ENCODE data around the gene IMPDH2.
A peak's percentile ranks its signal among the peaks of the same experiment; 100 is the strongest.

Gene IMPDH2

DNA sequence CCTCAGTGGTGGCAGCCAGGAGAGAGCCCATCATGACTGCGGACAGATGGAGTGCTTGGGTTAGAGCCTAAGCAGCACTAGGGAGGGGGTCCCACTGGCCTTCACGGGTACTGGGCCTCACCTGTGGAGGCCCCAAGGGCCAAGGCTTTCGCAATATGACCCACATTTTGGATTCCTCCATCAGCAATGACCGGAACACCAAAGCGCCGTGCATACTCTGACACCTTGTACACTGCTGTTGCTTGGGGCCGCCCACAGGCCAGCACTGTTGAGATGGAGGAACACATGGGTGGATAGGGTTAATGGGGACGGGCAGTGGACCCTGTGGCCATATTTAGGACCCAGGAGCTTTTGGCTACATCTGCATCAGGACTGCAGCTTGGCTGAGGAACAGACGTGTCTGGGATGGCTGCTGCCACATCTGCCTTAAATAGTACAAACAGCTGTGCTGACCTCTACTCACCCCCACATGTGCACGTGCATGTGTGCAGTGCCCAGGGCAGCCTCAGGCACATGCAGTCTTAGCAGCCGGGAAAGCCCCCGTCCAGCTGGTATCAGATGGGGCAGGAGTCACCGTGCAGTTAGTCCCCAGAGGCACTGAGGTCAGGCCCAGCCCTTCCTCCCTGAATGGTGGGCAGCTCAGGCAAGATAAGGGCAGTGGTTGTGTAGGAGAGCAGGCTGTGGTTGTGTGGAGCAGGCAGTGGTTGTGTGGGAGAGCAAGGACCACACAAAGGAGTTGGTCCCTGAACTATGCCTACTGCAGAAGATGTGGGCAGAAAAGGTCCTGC, 4.0 kb downstream of the IMPDH2 start:
- Histone ChIP-seq H3K36me3 (ENCODE audit: insufficient read depth, low read length) (peaks cover 37% of the 10 kb centered on the region; the same call in 1 of the 2 replicates), H3K9ac (ENCODE audit: insufficient read length) (no peak overlapping the region), H3K4me3 (no peak overlapping the region), H3K9me3 (ENCODE audit: low read depth, low read length) (no peaks in the 10 kb centered on the region), H3K27ac (no peak overlapping the region)
- no peak for DNase-seq (ENCODE audit: low read depth, low spot score)
- TF ChIP-seq EZH2 (IDR thresholded peaks at IDR 0.05): no peak
- peak; percentile 32 for TF ChIP-seq POLR2AphosphoS5 (IDR thresholded peaks at IDR 0.05; ENCODE audit: borderline replicate concordance, low read depth, low read length)

DNA sequence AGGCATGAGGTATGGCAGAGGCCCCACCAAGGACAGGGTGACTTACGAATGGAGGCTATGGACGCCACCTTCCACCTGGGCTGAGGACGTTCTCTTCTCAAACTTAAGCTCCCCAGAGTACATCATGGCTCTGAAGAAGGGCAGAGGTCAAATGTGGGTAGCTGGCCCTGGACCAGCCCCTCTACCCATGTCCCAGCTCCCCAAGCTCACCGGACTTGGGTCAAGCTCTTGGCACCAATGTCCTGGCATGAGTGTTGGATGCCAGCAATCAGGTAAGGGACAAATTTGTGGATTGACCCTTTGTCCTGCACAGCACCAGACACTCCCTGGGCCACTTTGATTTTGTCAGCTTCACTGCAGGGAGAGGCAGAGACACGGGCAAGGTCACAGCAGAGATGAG, 4.7 kb downstream of the IMPDH2 start:
- H3K9ac ChIP-seq (ENCODE audit: insufficient read length): no peak overlapping the region
- no peak overlapping the region for H3K4me3 ChIP-seq
- H3K36me3 ChIP-seq (ENCODE audit: insufficient read depth, low read length): peaks cover 37% of the 10 kb centered on the region; the same call in 1 of the 2 replicates
- no peak overlapping the region for H3K27ac ChIP-seq
- H3K9me3 ChIP-seq (ENCODE audit: low read depth, low read length): no peaks in the 10 kb centered on the region
- no peak for DNase-seq (ENCODE audit: low read depth, low spot score)
- no peak for TF ChIP-seq FOXP2 (optimal IDR thresholded peaks at IDR 0.05; ENCODE audit: control extremely low read depth, extremely low read length, insufficient read depth)

DNA sequence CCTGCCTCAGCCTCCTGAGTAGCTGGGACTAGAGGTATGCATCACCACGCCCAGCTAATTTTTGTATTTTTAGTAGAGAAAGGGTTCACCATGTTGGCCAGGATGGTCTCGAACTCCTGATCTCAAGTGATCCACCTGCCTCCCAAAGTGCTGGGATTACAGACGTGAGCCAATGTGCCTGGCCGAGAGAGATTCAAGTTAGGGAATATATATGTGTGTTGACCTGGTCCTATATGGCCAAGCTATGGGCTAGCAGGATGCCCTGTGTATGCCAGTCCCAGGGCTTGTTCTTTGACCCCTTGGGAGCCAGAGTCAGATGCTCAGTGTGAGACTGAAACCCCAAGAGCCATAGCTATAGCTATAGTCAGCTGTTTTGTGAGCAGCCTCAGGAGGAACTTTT, 5.4 kb downstream of the IMPDH2 start:
- TF ChIP-seq EZH2 (IDR thresholded peaks at IDR 0.05) (no peak), POLR2AphosphoS5 (IDR thresholded peaks at IDR 0.05; ENCODE audit: borderline replicate concordance, low read depth, low read length) (no peak; the same call in 1 of the 2 replicates), FOXP2 (optimal IDR thresholded peaks at IDR 0.05; ENCODE audit: control extremely low read depth, extremely low read length, insufficient read depth) (no peak)
- H3K27ac ChIP-seq: no peak overlapping the region
- no peak overlapping the region for H3K9ac ChIP-seq (ENCODE audit: insufficient read length)
- no peaks in the 10 kb centered on the region for H3K9me3 ChIP-seq (ENCODE audit: low read depth, low read length)
- H3K4me3 ChIP-seq: no peak overlapping the region
- peaks cover 37% of the 10 kb centered on the region; the same call in 1 of the 2 replicates for H3K36me3 ChIP-seq (ENCODE audit: insufficient read depth, low read length)
- no peak for DNase-seq (ENCODE audit: low read depth, low spot score)

DNA sequence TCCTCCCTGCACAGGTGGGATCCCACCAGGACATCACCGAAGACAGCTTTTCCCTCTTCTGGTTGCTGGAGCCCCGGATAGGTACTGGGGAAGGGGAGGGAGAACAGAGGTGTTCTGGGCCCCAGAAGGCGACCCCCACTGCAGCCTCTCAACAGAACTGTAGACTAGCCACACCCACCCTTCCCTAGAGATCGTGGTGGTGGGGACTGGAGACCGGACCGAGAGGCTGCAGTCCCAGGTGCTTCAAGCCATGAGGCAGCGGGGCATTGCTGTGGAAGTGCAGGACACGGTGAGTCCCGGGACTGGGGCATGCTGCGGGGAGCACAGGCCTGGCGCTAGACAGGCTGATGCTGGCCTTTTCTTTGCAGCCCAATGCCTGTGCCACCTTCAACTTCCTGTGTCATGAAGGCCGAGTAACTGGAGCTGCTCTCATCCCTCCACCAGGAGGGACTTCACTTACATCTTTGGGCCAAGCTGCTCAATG, 6.5 kb downstream of the IMPDH2 start:
- Histone ChIP-seq H3K4me3 (peak overlapping the region; percentile 86), H3K36me3 (ENCODE audit: insufficient read depth, low read length) (peaks cover 33% of the 10 kb centered on the region; the same call in 1 of the 2 replicates), H3K9ac (ENCODE audit: insufficient read length) (peak overlapping the region; percentile 94), H3K9me3 (ENCODE audit: low read depth, low read length) (no peaks in the 10 kb centered on the region), H3K27ac (no peak overlapping the region)
- DNase-seq (ENCODE audit: low read depth, low spot score): no peak
- TF ChIP-seq POLR2AphosphoS5 (IDR thresholded peaks at IDR 0.05; ENCODE audit: borderline replicate concordance, low read depth, low read length) (no peak), EZH2 (IDR thresholded peaks at IDR 0.05) (no peak), FOXP2 (optimal IDR thresholded peaks at IDR 0.05; ENCODE audit: control extremely low read depth, extremely low read length, insufficient read depth) (no peak)

DNA sequence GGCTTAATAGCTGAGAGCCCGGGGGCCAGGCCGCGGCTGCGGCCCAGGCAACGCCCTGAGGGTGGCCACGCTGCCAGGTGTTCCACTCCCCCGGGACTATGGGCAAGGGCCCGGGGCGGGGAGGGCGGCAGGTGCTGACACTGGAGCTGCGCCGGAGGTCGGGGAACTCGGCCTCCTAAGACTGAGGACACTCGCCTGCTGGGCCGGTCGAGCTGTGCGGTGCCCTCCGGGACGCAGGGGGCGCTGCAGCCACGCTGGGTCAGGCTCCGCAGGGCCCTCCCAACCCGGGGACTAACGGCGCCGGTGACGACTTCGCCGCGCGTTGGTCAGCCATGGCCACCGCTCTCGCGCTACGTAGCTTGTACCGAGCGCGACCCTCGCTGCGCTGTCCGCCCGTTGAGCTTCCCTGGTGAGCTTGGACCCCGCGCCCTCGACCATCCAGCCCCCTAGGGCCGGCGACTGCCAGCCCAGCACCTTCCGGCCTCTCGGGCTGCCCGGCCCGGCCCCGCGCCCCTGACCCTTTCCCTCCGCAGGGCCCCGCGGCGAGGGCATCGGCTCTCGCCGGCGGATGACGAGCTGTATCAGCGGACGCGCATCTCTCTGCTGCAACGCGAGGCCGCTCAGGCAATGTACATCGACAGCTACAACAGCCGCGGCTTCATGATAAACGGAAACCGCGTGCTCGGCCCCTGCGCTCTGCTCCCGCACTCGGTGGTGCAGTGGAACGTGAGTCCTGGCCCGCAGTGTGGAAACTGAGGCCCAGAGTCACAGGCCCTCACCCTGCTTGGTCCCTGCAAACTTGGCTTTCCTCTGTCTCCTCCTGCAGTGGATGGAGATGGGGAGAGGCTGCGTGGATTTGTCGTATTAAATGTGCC, 7.1 kb downstream of the IMPDH2 start, which contains the start of gene NDUFAF3:
Gene NDUFAF3, plus strand, starts transcription at position 309 of the 875 bp plus-strand sequence. Its CDS starts 24 bp downstream, at position 333.
- peak within 1 kb of the TSS; percentile 94 for H3K9ac ChIP-seq (ENCODE audit: insufficient read length)
- DNase-seq (ENCODE audit: low read depth, low spot score): no peak
- H3K36me3 ChIP-seq (ENCODE audit: insufficient read depth, low read length): peaks cover 30% of the 10 kb centered on the region; the same call in 1 of the 2 replicates
- TF ChIP-seq FOXP2 (optimal IDR thresholded peaks at IDR 0.05; ENCODE audit: control extremely low read depth, extremely low read length, insufficient read depth): peak; percentile 10
- no peak for TF ChIP-seq EZH2 (IDR thresholded peaks at IDR 0.05)
- peak; percentile 52; the same call in 1 of the 2 replicates for TF ChIP-seq POLR2AphosphoS5 (IDR thresholded peaks at IDR 0.05; ENCODE audit: borderline replicate concordance, low read depth, low read length)
- peak within 1 kb of the TSS; percentile 86 for H3K4me3 ChIP-seq
- no peaks in the 10 kb centered on the region for H3K9me3 ChIP-seq (ENCODE audit: low read depth, low read length)
- peak within 1 kb of the TSS; percentile 85 for H3K27ac ChIP-seq

DNA sequence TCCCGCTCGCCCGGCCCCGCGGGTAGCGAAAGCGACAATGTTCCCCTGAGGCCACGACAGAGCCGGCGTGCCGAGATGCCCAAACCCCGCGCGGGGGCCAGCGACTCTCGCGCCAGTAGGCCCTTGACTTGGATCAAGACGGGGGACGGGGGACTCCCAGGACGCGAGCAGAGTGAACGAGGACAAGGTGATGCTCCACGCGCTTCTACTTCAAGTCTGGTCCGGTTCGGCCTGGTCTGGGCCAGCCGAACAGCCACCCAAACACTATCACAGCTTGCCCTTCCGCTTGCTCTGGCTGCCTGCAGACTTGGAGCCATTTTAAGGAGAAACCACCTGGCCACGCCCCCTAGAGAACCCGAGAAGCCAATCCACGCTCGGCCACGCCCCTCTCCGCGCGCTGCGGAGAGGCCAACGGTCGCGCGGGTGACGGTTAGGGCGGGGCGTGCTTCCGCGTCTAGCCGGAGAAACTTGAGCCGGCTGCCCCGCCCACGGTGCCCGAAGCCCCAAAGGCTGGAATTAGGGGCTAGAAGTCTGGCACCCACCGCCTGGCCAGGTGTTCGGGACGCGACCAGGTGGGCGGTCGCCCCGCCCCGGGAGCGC, 7.9 kb downstream of the IMPDH2 start:
- Histone ChIP-seq H3K36me3 (ENCODE audit: insufficient read depth, low read length) (peaks cover 24% of the 10 kb centered on the region; the same call in 1 of the 2 replicates), H3K9ac (ENCODE audit: insufficient read length) (peak overlapping the region; percentile 94), H3K4me3 (peak overlapping the region; percentile 86), H3K9me3 (ENCODE audit: low read depth, low read length) (no peaks in the 10 kb centered on the region), H3K27ac (peak overlapping the region; percentile 85)
- peak; percentile 73 for DNase-seq (ENCODE audit: low read depth, low spot score)
- no peak for TF ChIP-seq FOXP2 (optimal IDR thresholded peaks at IDR 0.05; ENCODE audit: control extremely low read depth, extremely low read length, insufficient read depth)
- peak; percentile 100 for TF ChIP-seq POLR2AphosphoS5 (IDR thresholded peaks at IDR 0.05; ENCODE audit: borderline replicate concordance, low read depth, low read length)
- TF ChIP-seq EZH2 (IDR thresholded peaks at IDR 0.05): no peak

DNA sequence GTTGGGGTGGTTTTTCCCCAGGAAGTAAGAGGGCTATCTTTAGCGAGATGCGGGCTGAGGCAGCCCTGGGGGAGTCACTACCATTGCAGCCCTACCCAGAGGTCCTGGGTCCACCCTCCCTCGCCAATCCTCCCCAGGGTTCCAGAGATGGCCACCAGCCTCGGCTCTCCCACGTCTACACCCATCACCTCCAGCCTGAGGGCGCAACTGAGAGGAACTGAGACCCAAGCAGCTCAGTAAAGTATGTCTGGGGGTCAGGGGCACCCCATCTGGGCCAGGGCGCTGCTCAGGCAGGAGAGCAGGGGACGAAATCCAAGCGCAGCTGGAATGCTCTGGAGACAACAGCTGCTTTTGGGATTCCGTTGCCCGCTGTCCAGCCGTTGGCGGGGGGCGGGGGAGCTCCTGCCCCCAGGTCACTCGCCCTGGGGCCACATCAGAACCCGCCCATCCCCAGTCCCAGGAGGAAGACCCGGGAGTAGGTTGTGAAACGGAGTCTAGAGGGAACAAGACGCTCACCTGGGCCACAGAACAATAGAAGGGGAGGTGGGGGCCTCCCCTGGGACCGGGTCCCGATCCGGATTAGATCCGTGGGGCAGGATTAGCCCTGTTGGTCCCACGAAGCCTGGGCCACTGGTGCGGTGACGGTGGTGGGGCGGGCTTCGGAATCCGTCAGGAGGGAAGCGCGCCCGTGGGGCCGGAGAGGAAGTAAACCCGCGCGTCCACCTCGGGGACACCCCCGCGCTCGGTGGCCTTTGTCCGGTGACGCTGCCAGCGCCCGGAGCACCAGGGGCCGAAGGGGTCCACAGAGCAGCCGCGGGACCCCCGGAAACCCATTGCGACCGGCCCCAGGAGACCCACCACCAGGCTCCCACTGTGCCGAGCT, 8.6 kb downstream of the IMPDH2 start:
- Histone ChIP-seq H3K27ac (no peak overlapping the region), H3K4me3 (peak overlapping the region; percentile 86), H3K9me3 (ENCODE audit: low read depth, low read length) (no peaks in the 10 kb centered on the region), H3K36me3 (ENCODE audit: insufficient read depth, low read length) (peaks cover 17% of the 10 kb centered on the region; the same call in 1 of the 2 replicates), H3K9ac (ENCODE audit: insufficient read length) (peak overlapping the region; percentile 78)
- TF ChIP-seq FOXP2 (optimal IDR thresholded peaks at IDR 0.05; ENCODE audit: control extremely low read depth, extremely low read length, insufficient read depth): no peak
- TF ChIP-seq POLR2AphosphoS5 (IDR thresholded peaks at IDR 0.05; ENCODE audit: borderline replicate concordance, low read depth, low read length): no peak
- no peak for TF ChIP-seq EZH2 (IDR thresholded peaks at IDR 0.05)
- no peak for DNase-seq (ENCODE audit: low read depth, low spot score)

Measured in SK-N-MC (cell line).